Measurements from ENCODE around the gene ADGRB3. TPM values are rescaled to one million over a fixed set of nuclear protein-coding genes. Genes with fewer than 3 reads are reported as not detected.
A peak's percentile ranks its signal among the peaks of the same experiment; 100 is the strongest.
"Not testable (repeated sequence)": the region's sequence is repeated elsewhere in the genome, so short reads cannot be mapped to it uniquely, and the experiment has no call there.

The ADGRB3 gene
- total RNA-seq, 2 donors from 2014 or later: not detected

- not testable (repeated sequence) for DNase-seq (ENCODE audit: low spot score); H3K4me1 Mint-ChIP-seq (ENCODE audit: low read depth in 2 of 2); H3K4me3 Mint-ChIP-seq; H3K27me3 Mint-ChIP-seq; H3K9me3 Mint-ChIP-seq; H3K36me3 Mint-ChIP-seq; H3K27ac Mint-ChIP-seq; ATAC-seq
Measured at GRCh38 chr6:69121461-69122406, 486.7 kb downstream of the ADGRB3 start.

GRCh38 chr6:69122407-69122773, 487.3 kb downstream of the ADGRB3 start:
- Mint-ChIP-seq H3K4me3 (no peak overlapping the region), H3K4me1 (ENCODE audit: low read depth in 2 of 2) (no peaks in the 10 kb centered on the region), H3K27ac (no peak overlapping the region), H3K36me3 (no peaks in the 10 kb centered on the region), H3K9me3 (peaks cover 9% of the 10 kb centered on the region), H3K27me3 (no peaks in the 10 kb centered on the region)
- DNase-seq (ENCODE audit: low spot score) (no peak), ATAC-seq (no peak)

- DNase-seq (ENCODE audit: low spot score) (no peak), ATAC-seq (no peak)
- no peak overlapping the region for H3K27ac Mint-ChIP-seq
- H3K9me3 Mint-ChIP-seq: peaks cover 7% of the 10 kb centered on the region
- no peaks in the 10 kb centered on the region for H3K4me1 Mint-ChIP-seq (ENCODE audit: low read depth in 2 of 2)
- no peaks in the 10 kb centered on the region for H3K27me3 Mint-ChIP-seq
- H3K4me3 Mint-ChIP-seq: no peak overlapping the region
- no peaks in the 10 kb centered on the region for H3K36me3 Mint-ChIP-seq
Measured at GRCh38 chr6:69128411-69128810, 493.3 kb downstream of the ADGRB3 start.

- no peak overlapping the region for H3K4me3 Mint-ChIP-seq
- DNase-seq (ENCODE audit: low spot score) (no peak), ATAC-seq (no peak)
- no peaks in the 10 kb centered on the region for H3K36me3 Mint-ChIP-seq
- peaks cover 12% of the 10 kb centered on the region for H3K9me3 Mint-ChIP-seq
- no peak overlapping the region for H3K27ac Mint-ChIP-seq
- H3K27me3 Mint-ChIP-seq: no peaks in the 10 kb centered on the region
- H3K4me1 Mint-ChIP-seq (ENCODE audit: low read depth in 2 of 2): no peaks in the 10 kb centered on the region
Measured at GRCh38 chr6:69129046-69129445, 494.0 kb downstream of the ADGRB3 start.

- DNase-seq (ENCODE audit: low spot score) (no peak), ATAC-seq (no peak)
- H3K9me3 Mint-ChIP-seq: peaks cover 14% of the 10 kb centered on the region
- H3K4me3 Mint-ChIP-seq: no peak overlapping the region
- H3K27me3 Mint-ChIP-seq: no peaks in the 10 kb centered on the region
- no peak overlapping the region for H3K27ac Mint-ChIP-seq
- H3K36me3 Mint-ChIP-seq: no peaks in the 10 kb centered on the region
- no peaks in the 10 kb centered on the region for H3K4me1 Mint-ChIP-seq (ENCODE audit: low read depth in 2 of 2)
Measured at GRCh38 chr6:69135927-69136326, 500.8 kb downstream of the ADGRB3 start.

DNA sequence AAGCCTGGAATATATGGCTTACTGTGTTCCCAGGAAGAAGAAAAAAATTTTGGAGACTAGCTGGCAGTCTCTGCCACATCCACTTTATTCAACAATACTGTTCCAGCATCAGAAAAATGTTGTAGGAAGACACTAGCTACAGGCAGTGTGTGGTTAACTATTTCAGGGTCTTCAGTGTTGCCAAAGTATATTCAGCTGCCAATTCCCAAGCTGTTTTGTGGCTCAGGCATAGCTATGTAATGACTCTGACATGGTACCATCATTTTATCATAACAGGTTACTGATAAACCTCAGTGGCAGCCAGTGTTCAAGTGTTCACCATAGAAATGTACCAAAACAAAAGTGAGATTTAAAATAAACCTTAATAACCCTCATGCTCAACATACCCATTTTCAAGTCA, 503.1 kb downstream of the ADGRB3 start:
- H3K27me3 Mint-ChIP-seq: no peaks in the 10 kb centered on the region
- H3K36me3 Mint-ChIP-seq: no peaks in the 10 kb centered on the region
- H3K4me3 Mint-ChIP-seq: no peak overlapping the region
- no peaks in the 10 kb centered on the region for H3K4me1 Mint-ChIP-seq (ENCODE audit: low read depth in 2 of 2)
- DNase-seq (ENCODE audit: low spot score) (no peak), ATAC-seq (no peak)
- H3K9me3 Mint-ChIP-seq: peaks cover 18% of the 10 kb centered on the region
- H3K27ac Mint-ChIP-seq: no peak overlapping the region

DNA sequence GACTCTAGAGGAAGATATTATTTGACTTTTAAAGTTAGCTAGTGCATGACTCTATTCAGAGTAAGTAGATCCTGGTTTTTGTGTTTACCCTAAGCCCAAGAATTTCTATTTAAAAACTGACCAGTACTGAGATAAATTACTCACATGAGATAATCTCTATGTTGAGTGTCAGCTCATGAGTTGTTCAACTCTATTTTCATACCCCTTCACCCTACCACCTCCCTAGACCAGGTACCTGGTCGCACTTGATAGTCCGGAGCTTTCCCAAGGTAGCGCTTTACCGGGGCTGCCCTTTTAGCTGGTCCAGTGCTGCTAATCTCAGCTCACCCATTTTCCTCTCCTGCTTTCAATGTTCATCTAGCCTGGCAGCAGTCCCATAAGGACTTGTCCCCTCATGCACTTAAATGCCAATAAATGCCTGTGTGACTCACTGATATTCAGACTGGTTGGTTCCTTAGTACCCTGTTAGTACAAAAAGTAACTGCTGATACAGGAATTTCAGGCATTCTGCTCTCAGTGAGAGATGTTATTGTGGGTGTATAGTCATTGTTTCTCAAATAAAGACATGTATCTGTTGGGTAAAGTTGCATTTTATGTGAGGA, 503.9 kb downstream of the ADGRB3 start:
- DNase-seq (ENCODE audit: low spot score): no peak
- Mint-ChIP-seq H3K4me1 (ENCODE audit: low read depth in 2 of 2) (no peaks in the 10 kb centered on the region), H3K27me3 (no peaks in the 10 kb centered on the region), H3K9me3 (peaks cover 14% of the 10 kb centered on the region), H3K4me3 (no peak overlapping the region), H3K27ac (no peak overlapping the region), H3K36me3 (no peaks in the 10 kb centered on the region)
- no peak for ATAC-seq

- Mint-ChIP-seq H3K27me3 (no peaks in the 10 kb centered on the region), H3K9me3 (peaks cover 10% of the 10 kb centered on the region)
- ATAC-seq: peak in 1 of 2 donors; percentile 31
Measured at GRCh38 chr6:69145062-69145461, 510.0 kb downstream of the ADGRB3 start.

DNA sequence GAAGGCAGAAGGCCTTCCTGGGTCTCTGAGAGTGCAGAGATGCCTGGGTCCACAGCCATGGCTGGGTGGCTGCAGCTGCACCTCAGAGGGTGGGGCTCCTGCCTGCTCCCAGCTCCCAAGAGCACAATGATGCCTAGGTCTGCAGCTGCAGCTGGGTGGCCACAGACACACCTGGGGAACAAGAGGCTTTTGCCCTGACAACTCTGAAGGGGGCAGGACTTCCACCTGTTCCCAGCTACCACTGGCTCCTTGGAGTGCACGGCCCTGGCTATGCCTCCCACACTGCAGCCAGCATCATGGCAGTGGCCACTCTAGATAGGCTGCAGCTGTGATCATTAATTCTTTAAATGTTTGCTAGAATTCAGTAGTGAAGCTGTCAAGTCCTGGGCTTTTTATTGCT, 511.3 kb downstream of the ADGRB3 start:
- ATAC-seq (no peak), DNase-seq (ENCODE audit: low spot score) (no peak)
- Mint-ChIP-seq H3K9me3 (peaks cover 5% of the 10 kb centered on the region), H3K27me3 (no peaks in the 10 kb centered on the region), H3K27ac (no peak overlapping the region), H3K36me3 (no peaks in the 10 kb centered on the region), H3K4me3 (no peak overlapping the region), H3K4me1 (ENCODE audit: low read depth in 2 of 2) (no peaks in the 10 kb centered on the region)

More at GRCh38 chr6:69145062-69145461, 510.0 kb downstream of the ADGRB3 start:
- H3K36me3 Mint-ChIP-seq: no peaks in the 10 kb centered on the region
- H3K27ac Mint-ChIP-seq: no peak overlapping the region
- no peak for DNase-seq (ENCODE audit: low spot score)
- H3K4me3 Mint-ChIP-seq: no peak overlapping the region
- no peaks in the 10 kb centered on the region for H3K4me1 Mint-ChIP-seq (ENCODE audit: low read depth in 2 of 2)

DNA sequence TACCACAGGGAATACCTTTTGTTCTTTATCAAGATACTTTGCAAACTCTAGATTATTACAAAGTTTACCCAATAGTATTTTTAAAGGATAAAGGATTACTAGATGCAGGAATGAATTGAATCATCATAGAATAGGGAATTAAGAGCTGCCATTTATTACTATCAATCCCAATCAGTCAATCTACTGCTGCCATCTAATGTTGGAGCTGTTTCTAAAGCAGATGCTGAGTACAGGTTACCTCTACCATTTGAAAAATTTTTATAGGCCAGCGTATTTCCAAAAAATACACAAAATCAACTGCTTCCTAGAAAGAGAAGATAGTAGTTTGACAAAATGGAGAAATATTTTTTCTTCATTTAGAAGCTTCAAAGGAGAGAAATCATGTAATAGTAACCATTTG, 520.4 kb downstream of the ADGRB3 start:
- no peak for ATAC-seq
- no peaks in the 10 kb centered on the region for H3K27me3 Mint-ChIP-seq
- peaks cover 15% of the 10 kb centered on the region for H3K9me3 Mint-ChIP-seq
- no peaks in the 10 kb centered on the region for H3K4me1 Mint-ChIP-seq (ENCODE audit: low read depth in 2 of 2)
- no peaks in the 10 kb centered on the region for H3K36me3 Mint-ChIP-seq
- no peak overlapping the region for H3K27ac Mint-ChIP-seq
- no peak overlapping the region for H3K4me3 Mint-ChIP-seq
- no peak for DNase-seq (ENCODE audit: low spot score)

GRCh38 chr6:69162811-69163210, 527.7 kb downstream of the ADGRB3 start:
- no peak for ATAC-seq
- H3K9me3 Mint-ChIP-seq: peaks cover 13% of the 10 kb centered on the region
- H3K36me3 Mint-ChIP-seq: no peaks in the 10 kb centered on the region
- no peaks in the 10 kb centered on the region for H3K27me3 Mint-ChIP-seq
- H3K27ac Mint-ChIP-seq: no peak overlapping the region
- DNase-seq (ENCODE audit: low spot score): no peak
- H3K4me1 Mint-ChIP-seq (ENCODE audit: low read depth in 2 of 2): no peaks in the 10 kb centered on the region
- H3K4me3 Mint-ChIP-seq: no peak overlapping the region

GRCh38 chr6:69164564-69165229, 529.6 kb downstream of the ADGRB3 start:
- peaks cover 11% of the 10 kb centered on the region for H3K9me3 Mint-ChIP-seq
- no peaks in the 10 kb centered on the region for H3K36me3 Mint-ChIP-seq
- H3K27me3 Mint-ChIP-seq: no peaks in the 10 kb centered on the region
- no peaks in the 10 kb centered on the region for H3K4me1 Mint-ChIP-seq (ENCODE audit: low read depth in 2 of 2)
- no peak overlapping the region for H3K4me3 Mint-ChIP-seq
- no peak for ATAC-seq
- no peak for DNase-seq (ENCODE audit: low spot score)
- no peak overlapping the region for H3K27ac Mint-ChIP-seq

GRCh38 chr6:69179681-69180080, 544.6 kb downstream of the ADGRB3 start:
- Mint-ChIP-seq H3K36me3 (no peaks in the 10 kb centered on the region), H3K4me1 (ENCODE audit: low read depth in 2 of 2) (no peaks in the 10 kb centered on the region), H3K4me3 (no peak overlapping the region), H3K9me3 (peaks cover 15% of the 10 kb centered on the region), H3K27me3 (no peaks in the 10 kb centered on the region), H3K27ac (no peak overlapping the region)
- no peak for DNase-seq (ENCODE audit: low spot score)
- no peak for ATAC-seq

Data from natural killer cell treated with Interleukin-12 subunit alpha and Interleukin-12 subunit beta and Interleukin-15 and Interleukin-18, amount 100 ng/mL, for 72 hours (primary cell).